ENCODE data around the gene BRIX1. TPM values are rescaled to one million over a fixed set of nuclear protein-coding genes. Genes with fewer than 3 reads are reported as not detected.
"Not testable (repeated sequence)": the region's sequence is repeated elsewhere in the genome, so short reads cannot be mapped to it uniquely, and the experiment has no call there.

The BRIX1 gene
- total RNA-seq, 1 donor from 2014 or later, result 30.4 TPM

DNA sequence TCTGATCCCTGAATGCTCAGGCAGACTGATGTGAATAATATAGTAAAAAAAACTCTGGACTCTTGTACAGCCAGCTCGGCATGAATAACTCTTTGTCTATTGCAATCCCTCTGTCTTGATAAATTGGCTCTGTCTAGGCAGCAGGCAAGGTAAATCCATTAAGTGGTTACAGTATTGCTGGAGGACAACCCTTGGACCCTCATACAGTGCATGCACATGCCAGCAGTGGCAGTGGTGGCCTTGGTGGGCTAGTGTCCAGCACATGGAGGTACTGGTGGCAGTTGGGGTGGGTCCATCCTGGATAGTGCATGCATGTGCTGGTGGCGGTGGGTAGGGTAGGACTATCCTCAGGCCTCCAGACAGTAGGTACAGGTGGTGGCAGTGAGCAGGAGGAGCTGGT is 52.7 kb downstream of the BRIX1 start:
- no peak for DNase-seq

DNA sequence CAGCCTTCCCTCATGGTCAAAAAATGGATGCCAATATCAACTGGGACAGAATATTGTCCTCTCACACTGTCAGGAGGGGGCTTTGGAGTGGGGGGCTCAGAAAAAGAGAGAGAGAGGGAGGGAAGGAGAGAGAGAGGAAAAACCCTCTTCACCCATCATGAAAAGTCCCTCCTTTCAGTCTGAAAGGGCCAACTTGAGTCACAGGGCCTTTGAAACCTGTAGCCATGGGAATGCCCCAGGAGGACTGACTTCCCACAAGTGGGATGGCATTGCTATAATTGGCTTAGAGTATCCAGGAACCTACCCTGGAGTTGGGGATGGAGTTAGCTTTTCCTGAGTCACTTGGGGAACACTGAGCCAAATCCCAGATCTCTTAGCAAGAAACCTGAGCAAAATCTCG is 55.0 kb downstream of the BRIX1 start:
- no peak for DNase-seq

DNA sequence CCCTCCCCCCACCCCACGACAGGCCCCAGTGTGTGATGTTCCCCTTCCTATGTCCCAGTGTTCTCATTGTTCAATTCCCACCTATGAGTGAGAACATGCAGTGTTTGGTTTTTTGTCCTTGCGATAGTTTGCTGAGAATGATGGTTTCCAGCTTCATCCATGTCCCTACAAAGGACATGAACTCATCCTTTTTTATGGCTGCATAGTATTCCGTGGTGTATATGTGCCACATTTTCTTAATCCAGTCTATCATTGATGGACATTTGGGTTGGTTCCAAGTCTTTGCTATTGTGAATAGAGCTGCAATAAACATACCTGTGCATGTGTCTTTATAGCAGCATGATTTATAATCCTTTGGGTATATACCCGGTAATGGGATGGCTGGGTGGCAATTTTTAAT is 56.1 kb downstream of the BRIX1 start:
- not testable (repeated sequence) for DNase-seq

Other genes starting within 250 kb of the BRIX1 start
- gene TTC23L, start 76.5 kb upstream of the BRIX1 start, total RNA-seq, result 0.79 TPM
- 32.1 TPM for gene RAD1, start 207 bp upstream of the BRIX1 start, total RNA-seq
- 31.1 TPM for gene DNAJC21, start 13.8 kb downstream of the BRIX1 start, total RNA-seq
- not detected for gene AGXT2, start 132.2 kb downstream of the BRIX1 start, total RNA-seq